ENCODE results near the gene PLA2G2E. TPM values are rescaled to one million over a fixed set of nuclear protein-coding genes. Genes with fewer than 3 reads are reported as not detected.
A peak's percentile ranks its signal among the peaks of the same experiment; 100 is the strongest.
"Not testable (repeated sequence)": the region's sequence is repeated elsewhere in the genome, so short reads cannot be mapped to it uniquely, and the experiment has no call there.

PLA2G2E gene
- total and polyA plus RNA-seq, 4 donors: not detected

DNA sequence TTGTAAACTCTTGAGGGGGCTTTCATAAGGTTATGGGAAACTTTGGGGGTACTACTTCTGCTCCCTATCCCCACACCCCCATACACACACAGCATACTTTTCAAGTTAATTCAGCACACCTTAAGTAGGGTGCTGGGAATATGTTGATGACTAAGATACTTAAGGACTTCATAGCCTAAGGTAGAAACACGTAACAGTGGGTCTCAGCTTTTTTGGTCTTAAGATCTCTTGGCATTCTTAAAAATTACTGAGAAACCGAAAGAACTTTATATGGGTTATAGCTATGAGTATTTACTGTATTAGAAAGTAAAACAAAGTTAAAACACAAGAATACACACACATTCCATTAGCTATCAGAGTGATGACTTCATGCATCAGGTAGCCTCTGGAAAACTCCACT is 39.1 kb downstream of the PLA2G2E start:
- Histone ChIP-seq H3K9me3 (ENCODE audit: control insufficient read depth, low read length) (no peaks in the 10 kb centered on the region), H3K4me1 (ENCODE audit: control insufficient read depth in 1 of 2, insufficient read depth in 2 of 2, low read length in 2 of 2) (peaks cover 0 to 4% of the 10 kb centered on the region in 2 donors), H3K27ac (ENCODE audit: low read depth in 1 of 2, low read length in 2 of 2) (no peak overlapping the region), H3K27me3 (ENCODE audit: control insufficient read depth in 1 of 2, insufficient read depth in 2 of 2, low read length in 1 of 2) (no peaks in the 10 kb centered on the region), H3K4me3 (ENCODE audit: low read length in 2 of 2) (no peak overlapping the region), H3K36me3 (ENCODE audit: control insufficient read depth in 1 of 2, insufficient read depth in 2 of 2, low read length in 1 of 2) (no peaks in the 10 kb centered on the region)
- intact Hi-C loops (cut with DNase I): loop anchor here in 1 of 2 donors (5.0 kb wide), 1 partner anchor 322 kb away; no protein-coding TSS in a partner anchor
- no peak for DNase-seq
- 70 to 71% methylated on average over 2 of the region's 2 CpGs for WGBS, 2 donors
- ATAC-seq (ENCODE audit: low FRiP score): no peak

DNA sequence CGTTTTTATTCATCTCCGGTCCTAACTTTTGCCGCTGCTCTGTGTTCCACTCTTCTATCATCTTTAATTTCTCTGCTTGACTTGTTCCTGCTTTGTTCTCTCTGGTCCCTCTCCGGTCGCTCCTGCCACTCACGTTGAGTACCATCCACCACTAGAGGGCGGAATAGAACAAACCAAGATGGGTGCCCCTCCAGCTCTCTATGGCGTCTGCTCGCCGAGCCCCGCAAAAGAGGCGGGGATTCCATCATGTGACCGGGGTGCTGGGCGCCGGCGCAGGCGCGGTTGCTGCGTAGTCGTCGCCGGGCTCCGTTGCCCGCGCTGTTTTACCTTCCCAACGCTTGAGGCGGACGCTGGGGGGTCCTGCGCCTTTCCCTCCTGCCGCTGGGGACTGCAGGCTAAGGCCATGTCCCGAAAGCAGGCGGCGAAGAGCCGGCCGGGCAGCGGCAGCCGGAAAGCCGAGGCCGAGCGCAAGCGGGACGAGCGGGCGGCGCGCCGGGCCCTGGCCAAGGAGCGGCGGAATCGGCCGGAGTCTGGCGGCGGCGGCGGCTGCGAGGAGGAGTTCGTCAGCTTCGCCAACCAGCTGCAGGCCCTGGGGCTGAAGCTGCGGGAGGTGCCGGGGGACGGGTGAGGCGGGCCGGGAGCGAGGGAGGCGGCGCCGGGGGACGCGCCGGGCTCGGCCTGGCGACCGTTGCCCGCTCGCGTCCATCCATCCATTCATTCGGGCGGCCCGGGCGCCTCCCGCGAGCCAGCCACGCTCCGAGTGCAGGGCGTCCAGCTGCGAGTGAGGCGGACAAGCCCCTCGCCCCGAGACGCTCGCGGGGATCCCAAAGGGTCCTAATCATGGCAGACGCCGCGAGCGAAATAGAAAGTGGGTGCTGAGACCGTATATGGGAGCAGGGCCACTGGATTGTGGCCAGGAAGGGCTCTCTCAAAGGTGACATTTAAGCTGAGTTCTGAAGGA is 41.0 kb downstream of the PLA2G2E start, which contains the start of gene OTUD3:
OTUD3 (plus strand) TSS at position 285 of the 961 bp plus-strand sequence; CDS start at position 404, 119 bp downstream.
- H3K27me3 ChIP-seq (ENCODE audit: control insufficient read depth in 1 of 2, insufficient read depth in 2 of 2, low read length in 1 of 2): no peaks in the 10 kb centered on the region
- peak; percentile 98 for ATAC-seq (ENCODE audit: low FRiP score)
- intact Hi-C loops (cut with DNase I): loop anchor here in 1 of 2 donors (2.0 to 5.0 kb wide), 2 partner anchors 168 to 320 kb away; no protein-coding TSS in a partner anchor

DNA sequence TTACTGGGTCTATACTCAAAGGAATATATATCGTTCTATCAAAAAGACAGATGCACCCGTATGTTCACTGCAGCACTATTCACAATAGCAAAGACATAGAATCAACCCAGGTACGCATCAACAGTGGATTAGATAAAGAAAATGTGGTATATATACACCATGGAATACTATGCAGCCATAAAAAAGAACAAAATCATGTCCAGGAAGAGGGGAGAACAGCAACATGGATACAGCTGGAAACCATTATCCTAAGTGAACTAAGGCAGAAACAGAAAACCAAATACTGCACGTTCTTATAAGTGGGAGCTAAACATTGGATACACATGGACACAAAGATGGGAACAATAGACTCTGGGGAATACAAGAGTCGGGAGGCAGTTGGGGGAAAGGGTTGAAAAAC is 42.6 kb downstream of the PLA2G2E start:
- not testable (repeated sequence) for H3K36me3 ChIP-seq (ENCODE audit: control insufficient read depth in 1 of 2, insufficient read depth in 2 of 2, low read length in 1 of 2); H3K9me3 ChIP-seq (ENCODE audit: control insufficient read depth, low read length); ATAC-seq (ENCODE audit: low FRiP score); H3K4me1 ChIP-seq (ENCODE audit: control insufficient read depth in 1 of 2, insufficient read depth in 2 of 2, low read length in 2 of 2); DNase-seq; H3K4me3 ChIP-seq (ENCODE audit: low read length in 2 of 2); H3K27me3 ChIP-seq (ENCODE audit: control insufficient read depth in 1 of 2, insufficient read depth in 2 of 2, low read length in 1 of 2); H3K27ac ChIP-seq (ENCODE audit: low read depth in 1 of 2, low read length in 2 of 2)
- 75 to 84% methylated on average over 5 of the region's 5 CpGs for WGBS, 2 donors
- intact Hi-C loops (cut with DNase I): loop anchor here in 1 of 2 donors (5.0 kb wide), 1 partner anchor 319 kb away; no protein-coding TSS in a partner anchor

More for the DNA sequence above, 41.0 kb downstream of the PLA2G2E start, which contains the start of gene OTUD3:
- Histone ChIP-seq H3K4me1 (ENCODE audit: control insufficient read depth in 1 of 2, insufficient read depth in 2 of 2, low read length in 2 of 2) (peaks cover 0 to 4% of the 10 kb centered on the region in 2 donors), H3K9me3 (ENCODE audit: control insufficient read depth, low read length) (no peaks in the 10 kb centered on the region), H3K4me3 (ENCODE audit: low read length in 2 of 2) (peak within 1 kb of the TSS; percentile 50 to 87), H3K27ac (ENCODE audit: low read depth in 1 of 2, low read length in 2 of 2) (peak within 1 kb of the TSS; percentile 30 to 66), H3K36me3 (ENCODE audit: control insufficient read depth in 1 of 2, insufficient read depth in 2 of 2, low read length in 1 of 2) (no peaks in the 10 kb centered on the region)
- DNase-seq: peak; percentile 97
- WGBS, 2 donors: 0 to 1% methylated on average over 87 to 97 of the region's 97 CpGs

DNA sequence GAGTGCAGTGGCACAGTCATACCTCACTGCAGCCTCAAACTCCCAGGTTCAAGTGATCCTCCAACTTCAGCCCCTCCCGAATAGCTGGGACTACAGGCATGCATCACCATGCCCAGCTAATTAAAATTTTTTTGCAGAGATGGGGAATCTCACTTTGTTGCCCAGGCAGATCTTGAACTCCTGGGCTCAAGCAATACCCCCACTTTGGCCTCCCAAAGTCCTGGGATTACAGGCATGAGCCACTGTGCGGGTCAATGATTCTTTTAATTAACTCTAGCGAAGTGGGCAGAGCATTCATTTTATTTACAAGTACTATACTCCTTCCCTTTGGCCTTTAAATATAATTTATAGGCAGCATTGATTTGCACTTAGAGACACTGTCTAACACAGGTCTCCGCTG is 43.8 kb downstream of the PLA2G2E start:
- Histone ChIP-seq H3K4me1 (ENCODE audit: control insufficient read depth in 1 of 2, insufficient read depth in 2 of 2, low read length in 2 of 2) (no peaks in the 10 kb centered on the region), H3K36me3 (ENCODE audit: control insufficient read depth in 1 of 2, insufficient read depth in 2 of 2, low read length in 1 of 2) (no peaks in the 10 kb centered on the region), H3K27ac (ENCODE audit: low read depth in 1 of 2, low read length in 2 of 2) (no peak overlapping the region), H3K27me3 (ENCODE audit: control insufficient read depth in 1 of 2, insufficient read depth in 2 of 2, low read length in 1 of 2) (no peaks in the 10 kb centered on the region), H3K4me3 (ENCODE audit: low read length in 2 of 2) (no peak overlapping the region), H3K9me3 (ENCODE audit: control insufficient read depth, low read length) (no peaks in the 10 kb centered on the region)
- ATAC-seq (ENCODE audit: low FRiP score) (no peak), DNase-seq (no peak)
- intact Hi-C loops (cut with DNase I): loop anchor here (5.0 to 10.0 kb wide), 2 partner anchors 165 to 317 kb away; no protein-coding TSS in a partner anchor
- 88 to 89% methylated on average over 4 of the region's 4 CpGs for WGBS, 2 donors

DNA sequence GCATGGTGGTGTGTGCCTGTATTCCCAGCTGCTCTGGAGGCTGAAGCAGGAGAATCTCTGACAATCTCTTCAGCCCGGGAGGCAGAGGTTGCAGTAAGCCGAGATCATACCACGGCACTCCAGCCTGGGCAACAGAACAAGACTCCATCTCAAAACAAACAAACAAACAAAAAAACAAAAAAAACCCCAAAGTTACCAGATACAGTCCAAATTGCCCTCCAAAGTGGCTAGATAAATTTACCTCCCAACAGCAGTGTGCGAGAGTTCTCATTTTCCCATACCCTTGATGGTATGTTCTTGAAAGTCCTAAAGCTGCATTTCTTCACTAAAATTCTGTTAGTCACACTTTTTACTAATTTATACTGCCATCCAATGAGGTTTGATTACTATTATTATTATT is 44.2 kb downstream of the PLA2G2E start:
- intact Hi-C loops (cut with DNase I): loop anchor here in 1 of 2 donors (10.0 kb wide), 1 partner anchor 164 kb away; no protein-coding TSS in a partner anchor

DNA sequence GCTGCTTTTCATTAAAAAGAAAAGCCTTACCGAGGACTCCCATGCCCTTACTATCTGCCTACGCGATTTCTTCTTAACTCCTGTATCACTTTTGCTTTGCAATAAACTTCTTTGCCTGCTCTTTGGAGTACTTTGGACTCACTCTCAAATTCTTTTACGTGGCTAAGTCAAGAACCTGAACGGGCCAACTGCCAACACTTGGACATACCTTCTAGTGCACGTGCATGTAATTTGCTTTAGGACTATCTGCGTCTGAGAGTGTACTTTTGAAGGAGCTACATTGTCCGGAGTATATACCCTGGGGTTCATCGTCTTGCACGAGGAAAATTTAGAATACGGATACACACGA is 44.8 kb downstream of the PLA2G2E start:
- Histone ChIP-seq H3K27me3 (ENCODE audit: control insufficient read depth in 1 of 2, insufficient read depth in 2 of 2, low read length in 1 of 2) (no peaks in the 10 kb centered on the region), H3K9me3 (ENCODE audit: control insufficient read depth, low read length) (no peaks in the 10 kb centered on the region), H3K4me1 (ENCODE audit: control insufficient read depth in 1 of 2, insufficient read depth in 2 of 2, low read length in 2 of 2) (no peaks in the 10 kb centered on the region), H3K27ac (ENCODE audit: low read depth in 1 of 2, low read length in 2 of 2) (no peak overlapping the region), H3K4me3 (ENCODE audit: low read length in 2 of 2) (no peak overlapping the region), H3K36me3 (ENCODE audit: control insufficient read depth in 1 of 2, insufficient read depth in 2 of 2, low read length in 1 of 2) (no peaks in the 10 kb centered on the region)
- no peak for DNase-seq
- 76 to 77% methylated on average over 12 of the region's 12 CpGs for WGBS, 2 donors
- intact Hi-C loops (cut with DNase I): loop anchor here in 1 of 2 donors (10.0 kb wide), 1 partner anchor 164 kb away; no protein-coding TSS in a partner anchor
- ATAC-seq (ENCODE audit: low FRiP score): no peak

More for the DNA sequence above, 44.2 kb downstream of the PLA2G2E start:
- DNase-seq (no peak), ATAC-seq (ENCODE audit: low FRiP score) (no peak)
- H3K9me3 ChIP-seq (ENCODE audit: control insufficient read depth, low read length): no peaks in the 10 kb centered on the region
- H3K27me3 ChIP-seq (ENCODE audit: control insufficient read depth in 1 of 2, insufficient read depth in 2 of 2, low read length in 1 of 2): no peaks in the 10 kb centered on the region
- no peaks in the 10 kb centered on the region for H3K4me1 ChIP-seq (ENCODE audit: control insufficient read depth in 1 of 2, insufficient read depth in 2 of 2, low read length in 2 of 2)
- 83 to 84% methylated on average over 4 of the region's 4 CpGs for WGBS, 2 donors
- no peak overlapping the region for H3K27ac ChIP-seq (ENCODE audit: low read depth in 1 of 2, low read length in 2 of 2)
- no peak overlapping the region for H3K4me3 ChIP-seq (ENCODE audit: low read length in 2 of 2)
- no peaks in the 10 kb centered on the region for H3K36me3 ChIP-seq (ENCODE audit: control insufficient read depth in 1 of 2, insufficient read depth in 2 of 2, low read length in 1 of 2)

DNA sequence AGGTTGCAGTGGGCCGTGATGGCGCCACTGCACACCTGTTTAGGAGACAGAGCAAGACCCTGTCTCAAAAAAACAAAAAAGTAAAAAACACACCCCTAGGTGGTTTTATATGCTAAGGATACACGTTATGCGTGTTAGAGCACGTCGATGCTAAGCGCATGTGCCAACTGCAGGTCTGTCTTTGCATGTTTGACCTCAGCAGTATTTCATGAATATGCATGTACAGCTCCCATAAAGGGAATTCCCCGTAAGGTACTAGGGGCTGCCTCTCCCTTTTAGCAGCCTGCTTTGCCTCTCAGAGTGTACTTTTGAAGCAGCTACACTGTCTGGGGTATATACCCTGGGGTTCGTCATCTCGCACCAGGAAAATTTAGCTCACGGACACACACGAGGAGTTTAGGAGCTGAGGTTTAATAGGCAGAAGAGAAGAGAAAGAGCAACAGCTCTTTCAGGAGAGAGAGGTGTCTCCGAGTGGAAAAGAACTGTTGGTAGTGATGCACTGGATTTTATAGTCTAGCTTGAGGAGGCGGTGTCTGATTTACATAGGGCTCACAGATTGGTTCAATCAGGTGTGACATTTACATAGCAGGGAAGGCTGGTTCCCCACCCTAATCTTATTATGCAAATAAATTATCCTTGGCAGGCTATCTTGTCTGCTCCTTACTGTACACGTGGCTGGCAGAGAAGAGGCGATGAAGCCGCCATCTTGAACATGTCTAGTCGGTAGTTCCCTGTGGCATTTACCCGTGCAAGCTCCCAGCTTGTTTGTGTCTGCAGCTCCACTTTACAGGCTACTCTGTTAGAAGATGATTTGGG is 45.4 kb downstream of the PLA2G2E start:
- ATAC-seq (ENCODE audit: low FRiP score): no peak
- 76 to 81% methylated on average over 19 of the region's 19 CpGs for WGBS, 2 donors
- H3K27ac ChIP-seq (ENCODE audit: low read depth in 1 of 2, low read length in 2 of 2): no peak overlapping the region

DNA sequence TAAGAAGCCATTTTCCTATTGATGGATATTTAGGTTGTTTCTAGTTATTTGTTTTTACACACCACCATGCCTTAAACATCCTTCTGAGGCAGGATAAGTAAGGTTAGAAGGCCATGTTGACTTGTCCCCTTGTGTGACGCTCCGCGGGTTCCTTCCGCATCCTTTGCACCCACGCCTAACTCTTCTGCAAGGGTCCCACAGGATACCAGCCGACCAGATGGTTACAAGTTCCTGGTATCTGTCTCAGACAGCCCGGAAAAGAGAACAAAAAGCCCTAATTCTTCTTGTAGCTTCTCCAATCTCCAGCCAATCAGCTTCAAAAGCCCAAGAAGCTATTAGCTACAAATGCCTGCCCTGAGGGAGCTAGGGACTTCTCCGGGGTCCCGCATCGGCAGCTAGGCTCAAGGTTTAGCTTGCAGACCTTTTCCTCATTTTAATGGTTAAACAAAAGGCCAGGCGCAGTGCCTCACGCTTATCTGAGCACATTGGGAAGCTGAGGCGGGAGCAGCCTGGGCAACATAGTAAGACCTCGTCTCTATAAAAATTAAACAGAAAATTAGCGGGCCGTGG is 46.2 kb downstream of the PLA2G2E start:
- WGBS, 2 donors: 79 to 84% methylated on average over 16 of the region's 16 CpGs
- intact Hi-C loops (cut with DNase I): loop anchor here in 1 of 2 donors (10.0 kb wide), 1 partner anchor 162 kb away; no protein-coding TSS in a partner anchor
- no peak for ATAC-seq (ENCODE audit: low FRiP score)

More for the DNA sequence above, 45.4 kb downstream of the PLA2G2E start:
- Histone ChIP-seq H3K4me3 (ENCODE audit: low read length in 2 of 2) (no peak overlapping the region), H3K27me3 (ENCODE audit: control insufficient read depth in 1 of 2, insufficient read depth in 2 of 2, low read length in 1 of 2) (no peaks in the 10 kb centered on the region), H3K4me1 (ENCODE audit: control insufficient read depth in 1 of 2, insufficient read depth in 2 of 2, low read length in 2 of 2) (no peaks in the 10 kb centered on the region), H3K36me3 (ENCODE audit: control insufficient read depth in 1 of 2, insufficient read depth in 2 of 2, low read length in 1 of 2) (no peaks in the 10 kb centered on the region), H3K9me3 (ENCODE audit: control insufficient read depth, low read length) (no peaks in the 10 kb centered on the region)
- no peak for DNase-seq
- intact Hi-C loops (cut with DNase I): loop anchor here in 1 of 2 donors (10.0 kb wide), 1 partner anchor 163 kb away; no protein-coding TSS in a partner anchor

More for the DNA sequence above, 46.2 kb downstream of the PLA2G2E start:
- no peaks in the 10 kb centered on the region for H3K9me3 ChIP-seq (ENCODE audit: control insufficient read depth, low read length)
- no peak overlapping the region for H3K27ac ChIP-seq (ENCODE audit: low read depth in 1 of 2, low read length in 2 of 2)
- H3K4me3 ChIP-seq (ENCODE audit: low read length in 2 of 2): no peak overlapping the region
- DNase-seq: no peak
- H3K36me3 ChIP-seq (ENCODE audit: control insufficient read depth in 1 of 2, insufficient read depth in 2 of 2, low read length in 1 of 2): no peaks in the 10 kb centered on the region
- no peaks in the 10 kb centered on the region for H3K27me3 ChIP-seq (ENCODE audit: control insufficient read depth in 1 of 2, insufficient read depth in 2 of 2, low read length in 1 of 2)
- H3K4me1 ChIP-seq (ENCODE audit: control insufficient read depth in 1 of 2, insufficient read depth in 2 of 2, low read length in 2 of 2): no peaks in the 10 kb centered on the region

Measured in aorta (tissue), 5 donors.